H9 (cell line): ENCODE measurements around the gene PARK7. TPM values are rescaled to one million over a fixed set of nuclear protein-coding genes. Genes with fewer than 3 reads are reported as not detected.
A peak's percentile ranks its signal among the peaks of the same experiment; 100 is the strongest.

Experiments used
- DNase-seq: peaks from one replicate; pipeline ENCODE4 v3.0.0-alpha.2; 2017
- H2AFZ ChIP-seq: one replicate; pipeline ENCODE4 v1.6.1; 2013; ENCODE audit warnings: mild to moderate bottlenecking, low read length, control low read depth, moderate library complexity
- H2AK5ac ChIP-seq: 2 replicates; pipeline ENCODE4 v1.6.1; 2013; ENCODE audit warnings: low read length, control low read depth, mixed read lengths; ENCODE audit not compliant: insufficient read length
- H2BK120ac ChIP-seq: one replicate; pipeline ENCODE4 v1.6.1; 2013; ENCODE audit warnings: low read depth, mild to moderate bottlenecking, low read length, control low read depth, inconsistent platforms; ENCODE audit not compliant: poor library complexity, severe bottlenecking
- H2BK12ac ChIP-seq: 2 replicates; pipeline ENCODE4 v1.6.1; 2013; ENCODE audit warnings: low read length, control low read depth, mixed read lengths, low read depth; ENCODE audit not compliant: insufficient read length
- H2BK15ac ChIP-seq: 2 replicates; pipeline ENCODE4 v1.6.1; 2013; ENCODE audit warnings: low read depth, low read length, control low read depth
- H2BK20ac ChIP-seq: one replicate; pipeline ENCODE4 v1.6.1; 2013; ENCODE audit warnings: low read depth, mild to moderate bottlenecking, low read length, control low read depth, inconsistent platforms; ENCODE audit not compliant: poor library complexity, severe bottlenecking
- H2BK5ac ChIP-seq: 2 replicates; pipeline ENCODE4 v1.6.1; 2013; ENCODE audit warnings: low read length, control low read depth, mixed read lengths; ENCODE audit not compliant: insufficient read length
- H3K14ac ChIP-seq: 2 replicates; pipeline ENCODE4 v1.6.1; 2013; ENCODE audit warnings: low read length, control low read depth; ENCODE audit not compliant: insufficient read depth
- H3K18ac ChIP-seq: 2 replicates; pipeline ENCODE4 v1.6.1; 2013; ENCODE audit warnings: low read depth, mild to moderate bottlenecking, mixed read lengths, low read length, control low read depth; ENCODE audit not compliant: insufficient read length
- H3K23ac ChIP-seq: 2 replicates; pipeline ENCODE4 v1.6.1; 2013; ENCODE audit warnings: low read length, control low read depth, mixed read lengths, low read depth; ENCODE audit not compliant: insufficient read length
- H3K23me2 ChIP-seq: 2 replicates; pipeline ENCODE4 v1.6.1; 2013; ENCODE audit warnings: low read depth, mild to moderate bottlenecking, mixed read lengths, low read length, control low read depth; ENCODE audit not compliant: insufficient read length, poor library complexity, severe bottlenecking
- H3K27ac ChIP-seq: 2 replicates; pipeline ENCODE4 v1.5.1; 2013; ENCODE audit warnings: low read length, control low read depth, mixed read lengths, low read depth; ENCODE audit not compliant: insufficient read length
- H3K27me3 ChIP-seq: 2 replicates; pipeline ENCODE4 v1.6.1; 2013; ENCODE audit warnings: low read length, control low read depth, inconsistent platforms; ENCODE audit not compliant: insufficient read depth
- H3K4ac ChIP-seq: 2 replicates; pipeline ENCODE4 v1.6.1; 2013; ENCODE audit warnings: low read depth, mild to moderate bottlenecking, control low read depth, inconsistent platforms, low read length, moderate library complexity
- H3K4me1 ChIP-seq: 2 replicates; pipeline ENCODE4 v1.6.1; 2013; ENCODE audit warnings: low read length, control low read depth, inconsistent platforms; ENCODE audit not compliant: insufficient read depth
- H3K4me2 ChIP-seq: 2 replicates; pipeline ENCODE4 v1.6.1; 2013; ENCODE audit warnings: low read length, control low read depth, mixed read lengths; ENCODE audit not compliant: insufficient read length, insufficient read depth
- H3K56ac ChIP-seq: 2 replicates; pipeline ENCODE4 v1.6.1; 2013; ENCODE audit warnings: low read depth, mild to moderate bottlenecking, mixed read lengths, low read length, control low read depth; ENCODE audit not compliant: insufficient read length
- H3K79me1 ChIP-seq: 2 replicates; pipeline ENCODE4 v1.6.1; 2013; ENCODE audit warnings: low read depth, mild to moderate bottlenecking, moderate library complexity, low read length, control low read depth, inconsistent platforms; ENCODE audit not compliant: insufficient read depth, poor library complexity, severe bottlenecking
- H3K79me2 ChIP-seq: 2 replicates; pipeline ENCODE4 v1.6.1; 2013; ENCODE audit warnings: low read length, control low read depth, inconsistent platforms; ENCODE audit not compliant: insufficient read depth
- H3K9ac ChIP-seq: 2 replicates; pipeline ENCODE4 v1.6.1; 2013; ENCODE audit warnings: low read length, control low read depth, mixed read lengths; ENCODE audit not compliant: insufficient read length; ENCODE audit errors: extremely low read depth
- H3K9me3 ChIP-seq: one replicate; pipeline ENCODE4 v1.6.1; 2013; ENCODE audit warnings: low read depth, low read length, inconsistent platforms; ENCODE audit not compliant: control insufficient read depth
- H3T11ph ChIP-seq: one replicate; pipeline ENCODE4 v1.6.1; 2013; ENCODE audit warnings: mild to moderate bottlenecking, low read length, control low read depth, inconsistent platforms
- H4K20me1 ChIP-seq: one replicate; pipeline ENCODE4 v1.6.1; 2013; ENCODE audit not compliant: control insufficient read depth, insufficient read length, insufficient read depth
- H4K5ac ChIP-seq: 2 replicates; pipeline ENCODE4 v1.6.1; 2013; ENCODE audit warnings: low read depth, mild to moderate bottlenecking, mixed read lengths, low read length, control low read depth; ENCODE audit not compliant: insufficient read length
- H4K8ac ChIP-seq: replicated peaks from 2 replicates; pipeline ENCODE4 v1.6.1; 2013; ENCODE audit warnings: low read length, control low read depth, mixed read lengths, low read depth; ENCODE audit not compliant: insufficient read length
- H4K91ac ChIP-seq: 2 replicates; pipeline ENCODE4 v1.6.1; 2013; ENCODE audit warnings: low read depth, mild to moderate bottlenecking, moderate library complexity, mixed read lengths, low read length, control low read depth; ENCODE audit not compliant: insufficient read length
- H3K27ac Mint-ChIP-seq, 3 experiments: 2 replicates in 2 of 3; 3 replicates in 1 of 3; pipeline ENCODE4 v1.8.0; 2020 to 2021; ENCODE audit warnings: mixed read lengths in 3 of 3, mild to moderate bottlenecking in 1 of 3, moderate library complexity in 1 of 3
- H3K27me3 Mint-ChIP-seq: 2 replicates; pipeline ENCODE4 v1.8.0; 2021; ENCODE audit warnings: low read depth, mild to moderate bottlenecking, moderate library complexity, mixed read lengths
- H3K36me3 Mint-ChIP-seq, 3 experiments: 2 replicates in 2 of 3; 3 replicates in 1 of 3; pipeline ENCODE4 v1.8.0; 2020 to 2021; ENCODE audit warnings: low read depth in 3 of 3, mixed read lengths in 3 of 3; ENCODE audit not compliant: insufficient read depth in 1 of 3
- H3K4me1 Mint-ChIP-seq, 2 experiments: 2 replicates each; pipeline ENCODE4 v1.8.0; 2020; ENCODE audit warnings: mixed read lengths in 2 of 2
- H3K4me3 Mint-ChIP-seq, 2 experiments: 2 replicates in 1 of 2; 3 replicates in 1 of 2; pipeline ENCODE4 v1.8.0; 2020 to 2021; ENCODE audit warnings: mild to moderate bottlenecking in 2 of 2, mixed read lengths in 2 of 2, moderate library complexity in 1 of 2
- H3K9me3 Mint-ChIP-seq, 2 experiments: 2 replicates in 1 of 2; 3 replicates in 1 of 2; pipeline ENCODE4 v1.8.0; 2020; ENCODE audit warnings: mild to moderate bottlenecking in 2 of 2, mixed read lengths in 2 of 2, moderate library complexity in 1 of 2
- WGBS: extraction: QIAGEN DNeasy Blood & Tissue Kit; methylation state at CpG from one replicate; pipeline ENCODE4 v1.1.7; 2013; ENCODE audit warnings: missing lambda C conversion rate, low lambda C conversion rate, mixed read lengths; ENCODE audit not compliant: insufficient read length; ENCODE audit errors: extremely low coverage; 5-methylcytosine and 5-hydroxymethylcytosine counted together
- total RNA-seq: library from RNA; stranded (reverse); gene quantifications from 2 replicates; pipeline ENCODE4 v1.2.1, GENCODE V29; 2021
- TF ChIP-seq, protein P1 (sequence below): fragments of 200-600 bp; sonication (generic); conservative IDR thresholded peaks from 3 replicates; pipeline ENCODE4 v1.8.0; 2021; ENCODE audit warnings: antibody characterized with exemption, mild to moderate bottlenecking

Gene PARK7
- total RNA-seq, 1 experiment from 2014 or later = 370 TPM

- H3T11ph ChIP-seq = no peak overlapping the region
- H3K23me2 ChIP-seq = no peaks in the 10 kb centered on the region
- H4K5ac ChIP-seq = no peak overlapping the region
- no peak overlapping the region for H3K14ac ChIP-seq
- H2BK5ac ChIP-seq = no peak overlapping the region
- H3K18ac ChIP-seq = no peak overlapping the region
- H3K79me2 ChIP-seq = no peaks in the 10 kb centered on the region
- no peaks in the 10 kb centered on the region for H4K20me1 ChIP-seq
- no peak for DNase-seq
- WGBS = no CpG with 5 or more reads among the region's 6 CpGs
- H3K9ac ChIP-seq = peak overlapping the region; percentile 45
- H3K4ac ChIP-seq = no peak overlapping the region
- H2AK5ac ChIP-seq = no peak overlapping the region
- H2BK15ac ChIP-seq = no peak overlapping the region
- peaks cover 3 to 6% (median 4%) of the 10 kb centered on the region in 3 experiments for H3K36me3 Mint-ChIP-seq
- peak overlapping the region; percentile 59 to 90 (median 87); a peak in 6 of 7 replicates for H3K27ac Mint-ChIP-seq
- H3K4me3 Mint-ChIP-seq = no peak overlapping the region
- H3K4me1 Mint-ChIP-seq = peaks cover 38 to 39% of the 10 kb centered on the region in 2 experiments
- no peak overlapping the region for H2BK20ac ChIP-seq
- no peaks in the 10 kb centered on the region for H3K27me3 Mint-ChIP-seq
- no peaks in the 10 kb centered on the region for H3K27me3 ChIP-seq
- no peaks in the 10 kb centered on the region for H3K9me3 ChIP-seq
- no peak overlapping the region for H2BK120ac ChIP-seq
- H3K79me1 ChIP-seq = no peaks in the 10 kb centered on the region
- no peak overlapping the region for H2AFZ ChIP-seq
- H3K56ac ChIP-seq = no peak overlapping the region
- no peak overlapping the region for H3K27ac ChIP-seq
- no peak overlapping the region for H2BK12ac ChIP-seq
- H3K4me2 ChIP-seq = no peak overlapping the region
- no peak overlapping the region for H3K23ac ChIP-seq
- peaks cover 3 to 7% of the 10 kb centered on the region in 2 experiments; a peak in 4 of 5 replicates for H3K9me3 Mint-ChIP-seq
- TF ChIP-seq, protein P1, sequence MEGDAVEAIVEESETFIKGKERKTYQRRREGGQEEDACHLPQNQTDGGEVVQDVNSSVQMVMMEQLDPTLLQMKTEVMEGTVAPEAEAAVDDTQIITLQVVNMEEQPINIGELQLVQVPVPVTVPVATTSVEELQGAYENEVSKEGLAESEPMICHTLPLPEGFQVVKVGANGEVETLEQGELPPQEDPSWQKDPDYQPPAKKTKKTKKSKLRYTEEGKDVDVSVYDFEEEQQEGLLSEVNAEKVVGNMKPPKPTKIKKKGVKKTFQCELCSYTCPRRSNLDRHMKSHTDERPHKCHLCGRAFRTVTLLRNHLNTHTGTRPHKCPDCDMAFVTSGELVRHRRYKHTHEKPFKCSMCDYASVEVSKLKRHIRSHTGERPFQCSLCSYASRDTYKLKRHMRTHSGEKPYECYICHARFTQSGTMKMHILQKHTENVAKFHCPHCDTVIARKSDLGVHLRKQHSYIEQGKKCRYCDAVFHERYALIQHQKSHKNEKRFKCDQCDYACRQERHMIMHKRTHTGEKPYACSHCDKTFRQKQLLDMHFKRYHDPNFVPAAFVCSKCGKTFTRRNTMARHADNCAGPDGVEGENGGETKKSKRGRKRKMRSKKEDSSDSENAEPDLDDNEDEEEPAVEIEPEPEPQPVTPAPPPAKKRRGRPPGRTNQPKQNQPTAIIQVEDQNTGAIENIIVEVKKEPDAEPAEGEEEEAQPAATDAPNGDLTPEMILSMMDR = no peak
- H4K8ac ChIP-seq = no peak overlapping the region
- H4K91ac ChIP-seq = no peak overlapping the region
- H3K4me1 ChIP-seq = peaks cover 11% of the 10 kb centered on the region; the same call in 1 of the 2 replicates
Observed at GRCh38 chr1:8002329-8002910, 40.9 kb downstream of the PARK7 start.
